HL-60 (cell line): ENCODE results near the gene RPUSD4.

Experiments used
- DNase-seq, 2 experiments: peaks; one replicate each; pipeline ENCODE4 v3.0.0-alpha.2; 2010 to 2020; ENCODE audit warnings: low read depth in 1 of 2, low spot score in 1 of 2
- H3K27ac ChIP-seq: fragments of 250-450 bp; sonication (Bioruptor Pico); replicated peaks from 2 replicates; pipeline ENCODE4 v1.5.1; 2020; ENCODE audit warnings: mild to moderate bottlenecking, moderate library complexity
- H3K27me3 ChIP-seq: fragments of 250-450 bp; sonication (Bioruptor Pico); 2 replicates; pipeline ENCODE4 v1.5.1; 2021; ENCODE audit warnings: mild to moderate bottlenecking, moderate library complexity; ENCODE audit not compliant: insufficient read depth, poor library complexity, severe bottlenecking
- H3K4me3 ChIP-seq: replicated peaks from 2 replicates; pipeline ENCODE4 v1.5.1; 2011; ENCODE audit warnings: mild to moderate bottlenecking, control low read depth, low read length; ENCODE audit not compliant: insufficient read depth
- GABPA ChIP-seq: IDR thresholded peaks from 2 replicates; pipeline ENCODE4 v1.6.1; 2012; ENCODE audit warnings: low read depth
- POLR2AphosphoS5 ChIP-seq: IDR thresholded peaks from 2 replicates; pipeline ENCODE4 v1.6.1; 2012; ENCODE audit warnings: low read depth
- SPI1 ChIP-seq: IDR thresholded peaks from 2 replicates; pipeline ENCODE4 v1.6.1; 2012; ENCODE audit warnings: low read depth, mild to moderate bottlenecking, borderline replicate concordance
- TF ChIP-seq, protein P1 (sequence below): IDR thresholded peaks from 2 replicates; pipeline ENCODE4 v1.6.1; 2012; ENCODE audit warnings: low read depth; ENCODE audit not compliant: insufficient replicate concordance
- TF ChIP-seq, protein P2 (sequence below): IDR thresholded peaks from one replicate; pipeline ENCODE4 v1.5.1; 2011; ENCODE audit warnings: low read length, control low read depth, inconsistent platforms; ENCODE audit not compliant: insufficient read depth

RPUSD4 gene

DNA sequence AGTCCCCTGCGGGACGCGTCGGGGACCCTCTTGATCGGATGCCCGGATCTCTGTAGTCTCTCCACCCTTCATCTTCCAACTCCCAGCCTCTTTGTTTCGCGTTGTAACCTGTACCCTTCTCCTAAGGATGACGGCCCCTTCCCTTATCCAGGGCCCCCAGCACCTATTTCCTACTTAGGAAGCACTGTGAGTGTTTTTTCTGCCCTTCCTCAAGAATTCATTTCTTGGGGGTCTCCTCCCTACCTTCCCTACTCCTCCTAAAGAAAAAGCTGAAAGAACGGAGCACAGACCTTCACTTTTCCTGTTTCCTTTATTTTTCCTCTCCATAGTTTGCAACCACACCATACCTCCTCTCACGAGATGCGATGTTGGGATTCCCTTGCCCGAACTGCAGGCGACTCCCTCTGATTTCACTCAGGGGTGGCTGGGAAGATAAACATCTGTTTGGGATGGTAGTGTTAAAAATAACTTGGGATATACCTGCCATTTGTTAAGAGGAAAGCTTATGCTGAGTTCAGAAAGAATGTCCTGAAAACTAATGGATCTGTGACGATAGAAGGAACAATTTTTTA, 725 bp upstream of the RPUSD4 start:
- H3K27me3 ChIP-seq = no peaks in the 10 kb centered on the region
- TF ChIP-seq GABPA (no peak), POLR2AphosphoS5 (no peak), SPI1 (no peak)
- TF ChIP-seq, protein P1, sequence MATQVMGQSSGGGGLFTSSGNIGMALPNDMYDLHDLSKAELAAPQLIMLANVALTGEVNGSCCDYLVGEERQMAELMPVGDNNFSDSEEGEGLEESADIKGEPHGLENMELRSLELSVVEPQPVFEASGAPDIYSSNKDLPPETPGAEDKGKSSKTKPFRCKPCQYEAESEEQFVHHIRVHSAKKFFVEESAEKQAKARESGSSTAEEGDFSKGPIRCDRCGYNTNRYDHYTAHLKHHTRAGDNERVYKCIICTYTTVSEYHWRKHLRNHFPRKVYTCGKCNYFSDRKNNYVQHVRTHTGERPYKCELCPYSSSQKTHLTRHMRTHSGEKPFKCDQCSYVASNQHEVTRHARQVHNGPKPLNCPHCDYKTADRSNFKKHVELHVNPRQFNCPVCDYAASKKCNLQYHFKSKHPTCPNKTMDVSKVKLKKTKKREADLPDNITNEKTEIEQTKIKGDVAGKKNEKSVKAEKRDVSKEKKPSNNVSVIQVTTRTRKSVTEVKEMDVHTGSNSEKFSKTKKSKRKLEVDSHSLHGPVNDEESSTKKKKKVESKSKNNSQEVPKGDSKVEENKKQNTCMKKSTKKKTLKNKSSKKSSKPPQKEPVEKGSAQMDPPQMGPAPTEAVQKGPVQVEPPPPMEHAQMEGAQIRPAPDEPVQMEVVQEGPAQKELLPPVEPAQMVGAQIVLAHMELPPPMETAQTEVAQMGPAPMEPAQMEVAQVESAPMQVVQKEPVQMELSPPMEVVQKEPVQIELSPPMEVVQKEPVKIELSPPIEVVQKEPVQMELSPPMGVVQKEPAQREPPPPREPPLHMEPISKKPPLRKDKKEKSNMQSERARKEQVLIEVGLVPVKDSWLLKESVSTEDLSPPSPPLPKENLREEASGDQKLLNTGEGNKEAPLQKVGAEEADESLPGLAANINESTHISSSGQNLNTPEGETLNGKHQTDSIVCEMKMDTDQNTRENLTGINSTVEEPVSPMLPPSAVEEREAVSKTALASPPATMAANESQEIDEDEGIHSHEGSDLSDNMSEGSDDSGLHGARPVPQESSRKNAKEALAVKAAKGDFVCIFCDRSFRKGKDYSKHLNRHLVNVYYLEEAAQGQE = no peak
- TF ChIP-seq, protein P2, sequence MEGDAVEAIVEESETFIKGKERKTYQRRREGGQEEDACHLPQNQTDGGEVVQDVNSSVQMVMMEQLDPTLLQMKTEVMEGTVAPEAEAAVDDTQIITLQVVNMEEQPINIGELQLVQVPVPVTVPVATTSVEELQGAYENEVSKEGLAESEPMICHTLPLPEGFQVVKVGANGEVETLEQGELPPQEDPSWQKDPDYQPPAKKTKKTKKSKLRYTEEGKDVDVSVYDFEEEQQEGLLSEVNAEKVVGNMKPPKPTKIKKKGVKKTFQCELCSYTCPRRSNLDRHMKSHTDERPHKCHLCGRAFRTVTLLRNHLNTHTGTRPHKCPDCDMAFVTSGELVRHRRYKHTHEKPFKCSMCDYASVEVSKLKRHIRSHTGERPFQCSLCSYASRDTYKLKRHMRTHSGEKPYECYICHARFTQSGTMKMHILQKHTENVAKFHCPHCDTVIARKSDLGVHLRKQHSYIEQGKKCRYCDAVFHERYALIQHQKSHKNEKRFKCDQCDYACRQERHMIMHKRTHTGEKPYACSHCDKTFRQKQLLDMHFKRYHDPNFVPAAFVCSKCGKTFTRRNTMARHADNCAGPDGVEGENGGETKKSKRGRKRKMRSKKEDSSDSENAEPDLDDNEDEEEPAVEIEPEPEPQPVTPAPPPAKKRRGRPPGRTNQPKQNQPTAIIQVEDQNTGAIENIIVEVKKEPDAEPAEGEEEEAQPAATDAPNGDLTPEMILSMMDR = no peak
- peak overlapping the region; percentile 79 for H3K27ac ChIP-seq
- DNase-seq = no peak
- H3K4me3 ChIP-seq = peak overlapping the region; percentile 72

DNA sequence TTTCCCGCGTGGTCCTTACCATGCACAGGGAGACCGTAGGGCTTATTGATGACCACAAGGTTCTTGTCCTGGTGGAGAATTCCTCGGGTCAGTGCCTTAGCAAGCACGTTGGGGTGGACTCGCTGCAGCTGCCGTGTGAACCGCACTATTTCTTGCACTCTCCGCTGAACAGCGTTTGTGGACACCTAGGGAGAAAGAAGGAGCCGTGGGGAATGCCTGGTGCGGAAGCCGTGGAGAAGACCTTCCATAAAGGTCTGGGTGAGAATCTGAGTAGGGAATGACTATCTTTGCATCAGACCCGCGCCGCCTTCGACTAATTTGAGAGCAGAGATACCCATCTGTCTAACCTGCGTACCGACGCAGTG, 597 bp downstream of the RPUSD4 start:
- Histone ChIP-seq H3K4me3 (peak overlapping the region; percentile 72), H3K27ac (peak overlapping the region; percentile 79), H3K27me3 (no peaks in the 10 kb centered on the region)
- peak in 1 of 2 experiments; percentile 22 for DNase-seq
- TF ChIP-seq, protein P2 = no peak
- no peak for TF ChIP-seq SPI1
- no peak for TF ChIP-seq GABPA
- TF ChIP-seq, protein P1 = no peak
- no peak for TF ChIP-seq POLR2AphosphoS5

DNA sequence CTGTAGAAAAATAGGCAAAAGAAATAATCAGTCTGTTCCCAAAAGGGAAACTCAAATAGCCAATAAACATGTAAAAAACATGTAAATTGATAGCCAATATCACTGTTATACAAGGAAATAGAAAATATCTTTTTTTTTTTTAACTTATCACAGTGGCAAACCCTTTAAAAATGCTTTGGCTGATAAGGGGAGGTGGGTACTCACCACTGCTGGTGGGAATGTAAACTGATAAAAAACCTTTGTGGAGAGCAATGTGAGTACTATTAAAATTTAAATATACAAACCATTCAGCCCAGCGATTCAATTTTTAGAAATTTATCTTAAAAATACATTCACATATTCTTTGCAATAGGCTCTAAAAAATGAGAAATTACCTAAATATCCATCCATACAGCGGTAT, 3.6 kb downstream of the RPUSD4 start:
- Histone ChIP-seq H3K27me3 (no peaks in the 10 kb centered on the region), H3K4me3 (no peak overlapping the region), H3K27ac (no peak overlapping the region)
- TF ChIP-seq, protein P1 = no peak
- TF ChIP-seq POLR2AphosphoS5 (no peak), SPI1 (no peak), GABPA (no peak)
- TF ChIP-seq, protein P2 = no peak
- DNase-seq = no peak
